H1 (cell line): Measurements from ENCODE around the gene FGD6. TPM values are rescaled to one million over a fixed set of nuclear protein-coding genes. Genes with fewer than 3 reads are reported as not detected.

Experiments
- CTCF ChIA-PET: fragments of 300-600 bp; sonication (Branson Sonifier 250); formaldehyde crosslinking; loops from one replicate; lab custom pipeline; 2021; ENCODE audit not compliant: partially characterized antibody; lab: Charles Lee
- POLR2A ChIA-PET: fragments of 300-600 bp; sonication (Branson Sonifier 250); formaldehyde crosslinking; loops from one replicate; lab custom pipeline; 2021; ENCODE audit warnings: inconsistent platforms; ENCODE audit not compliant: partially characterized antibody; lab: Charles Lee
- DNase-seq, 2 experiments: peaks; one replicate each; pipeline versions ENCODE4 v3.0.0 to v3.0.0-alpha.2; 2010 to 2022; ENCODE audit warnings: low spot score in 2 of 2, low read depth in 1 of 2, mixed read lengths in 1 of 2
- FAIRE-seq: peaks from 2 replicates; lab custom pipeline; 2011; peaks lifted over from hg19 to GRCh38; lab: Jason Lieb, UNC
- H2AFZ ChIP-seq: 2 replicates; pipeline ENCODE4 v1.8.1; 2012; ENCODE audit warnings: low read length, inconsistent platforms
- H2AK5ac ChIP-seq: 2 replicates; pipeline ENCODE4 v1.6.1; 2013; ENCODE audit warnings: low read depth, low read length
- H2BK120ac ChIP-seq: replicated peaks from 2 replicates; pipeline ENCODE3; 2013; ENCODE audit warnings: low read depth, low read length, inconsistent platforms
- H2BK12ac ChIP-seq: 2 replicates; pipeline ENCODE4 v1.6.1; 2013; ENCODE audit warnings: low read depth, low read length
- H2BK15ac ChIP-seq: 2 replicates; pipeline ENCODE4 v1.6.1; 2013; ENCODE audit warnings: low read length
- H2BK20ac ChIP-seq: 2 replicates; pipeline ENCODE4 v1.6.1; 2013; ENCODE audit warnings: low read length
- H2BK5ac ChIP-seq: 2 replicates; pipeline ENCODE4 v1.6.1; 2013; ENCODE audit warnings: low read depth, low read length
- H3K14ac ChIP-seq: 2 replicates; pipeline ENCODE4 v1.6.1; 2013; ENCODE audit warnings: inconsistent platforms; ENCODE audit not compliant: insufficient read length
- H3K18ac ChIP-seq: 2 replicates; pipeline ENCODE4 v1.6.1; 2013; ENCODE audit warnings: low read length; ENCODE audit errors: extremely low read depth
- H3K23ac ChIP-seq: 2 replicates; pipeline ENCODE4 v1.6.1; 2013; ENCODE audit warnings: inconsistent platforms; ENCODE audit not compliant: insufficient read length
- H3K23me2 ChIP-seq: 2 replicates; pipeline ENCODE4 v1.6.1; 2013; ENCODE audit warnings: low read depth, low read length
- H3K27ac ChIP-seq: 2 replicates; pipeline ENCODE4 v1.6.1; 2011; ENCODE audit warnings: low read depth, low read length, inconsistent platforms
- H3K27me3 ChIP-seq, 4 experiments: replicated peaks in 1 of 4; 1 replicate in 1 of 4; 2 replicates in 3 of 4; pipeline versions ENCODE4 v1.6.1 to v1.8.1; 2011 to 2013; ENCODE audit warnings: low read length in 3 of 4, mild to moderate bottlenecking in 3 of 4, inconsistent platforms in 2 of 4, mixed read lengths in 2 of 4, moderate library complexity in 1 of 4; ENCODE audit not compliant: control insufficient read depth in 3 of 4, insufficient read depth in 3 of 4; ENCODE audit errors: extremely low read depth in 1 of 4
- H3K36me3 ChIP-seq, 4 experiments: 2 replicates each; pipeline versions ENCODE4 v1.6.1 to v1.8.1; 2011 to 2013; ENCODE audit warnings: mild to moderate bottlenecking in 4 of 4, low read length in 3 of 4, moderate library complexity in 2 of 4, control low read depth in 1 of 4, inconsistent platforms in 1 of 4; ENCODE audit not compliant: insufficient read depth in 4 of 4, control insufficient read depth in 2 of 4
- H3K4ac ChIP-seq: replicated peaks from 2 replicates; pipeline ENCODE3; 2013; ENCODE audit warnings: low read length, low read depth, mixed read lengths, inconsistent platforms; ENCODE audit not compliant: insufficient read length
- H3K4me1 ChIP-seq, 4 experiments: replicated peaks in 1 of 4; 1 replicate in 1 of 4; 2 replicates in 3 of 4; pipeline versions ENCODE4 v1.6.1 to v1.8.1; 2011 to 2013; ENCODE audit warnings: low read length in 3 of 4, inconsistent platforms in 2 of 4, mixed read lengths in 1 of 4; ENCODE audit not compliant: insufficient read depth in 4 of 4, control insufficient read depth in 3 of 4
- H3K4me2 ChIP-seq, 2 experiments: 2 replicates each; pipeline versions ENCODE4 v1.6.1 to v1.8.1; 2011 to 2013; ENCODE audit warnings: low read depth in 2 of 2, low read length in 2 of 2, control low read depth in 1 of 2, inconsistent platforms in 1 of 2, mild to moderate bottlenecking in 1 of 2; ENCODE audit not compliant: insufficient read depth in 1 of 2
- H3K4me3 ChIP-seq, 4 experiments: fragments of 200-600, 300-600 bp in 1 of 4; sonication (generic), shearing (Covaris generic), sonication (Bioruptor Twin) in 1 of 4; 2 replicates each; pipeline versions ENCODE4 v1.5.1 to v1.8.1; 2011 to 2016; ENCODE audit warnings: low read length in 4 of 4, low read depth in 3 of 4, control low read depth in 2 of 4, inconsistent platforms in 2 of 4, mild to moderate bottlenecking in 2 of 4, mixed read lengths in 1 of 4, moderate library complexity in 1 of 4; ENCODE audit not compliant: insufficient read depth in 2 of 4; ENCODE audit errors: extremely low read depth in 1 of 4
- H3K56ac ChIP-seq: replicated peaks from 2 replicates; pipeline ENCODE3; 2013; ENCODE audit warnings: low read depth, mild to moderate bottlenecking, mixed read lengths, low read length, inconsistent platforms; ENCODE audit not compliant: insufficient read length
- H3K79me1 ChIP-seq: 2 replicates; pipeline ENCODE4 v1.6.1; 2013; ENCODE audit warnings: low read depth, low read length, control low read depth
- H3K79me2 ChIP-seq, 2 experiments: 2 replicates each; pipeline versions ENCODE4 v1.6.1 to v1.8.1; 2012 to 2013; ENCODE audit warnings: low read length in 2 of 2, mild to moderate bottlenecking in 2 of 2, inconsistent platforms in 1 of 2; ENCODE audit not compliant: insufficient read depth in 2 of 2, control insufficient read depth in 1 of 2
- H3K9ac ChIP-seq, 4 experiments: replicated peaks in 1 of 4; 1 replicate in 1 of 4; 2 replicates in 3 of 4; pipeline versions ENCODE4 v1.6.1 to v1.8.1; 2011 to 2013; ENCODE audit warnings: low read depth in 3 of 4, low read length in 3 of 4, control low read depth in 2 of 4, mild to moderate bottlenecking in 2 of 4, moderate library complexity in 2 of 4, inconsistent platforms in 1 of 4; ENCODE audit errors: extremely low read depth in 1 of 4
- H3K9me3 ChIP-seq, 2 experiments: 2 replicates each; pipeline versions ENCODE4 v1.6.1 to v1.8.1; 2012 to 2013; ENCODE audit warnings: mild to moderate bottlenecking in 2 of 2, moderate library complexity in 2 of 2, control low read depth in 1 of 2, inconsistent platforms in 1 of 2, low read depth in 1 of 2, low read length in 1 of 2, mixed read lengths in 1 of 2; ENCODE audit not compliant: insufficient read depth in 2 of 2
- H4K20me1 ChIP-seq, 2 experiments: replicated peaks in 1 of 2; 2 replicates each; pipeline versions ENCODE3 to v1.8.1; 2011 to 2013; ENCODE audit warnings: inconsistent platforms in 2 of 2, low read length in 2 of 2, mild to moderate bottlenecking in 1 of 2; ENCODE audit not compliant: insufficient read depth in 2 of 2, control insufficient read depth in 1 of 2
- H4K5ac ChIP-seq: 2 replicates; pipeline ENCODE4 v1.6.1; 2013; ENCODE audit warnings: low read length, low read depth, mixed read lengths, inconsistent platforms; ENCODE audit not compliant: insufficient read length
- H4K8ac ChIP-seq: 2 replicates; pipeline ENCODE4 v1.8.0; 2013; ENCODE audit warnings: mild to moderate bottlenecking, moderate library complexity, low read length, inconsistent platforms; ENCODE audit not compliant: insufficient read depth; ENCODE audit errors: extremely low read depth
- H4K91ac ChIP-seq: replicated peaks from 2 replicates; pipeline ENCODE3; 2013; ENCODE audit warnings: low read length, mixed read lengths, inconsistent platforms; ENCODE audit not compliant: insufficient read length
- BCL11A ChIP-seq, 2 experiments: IDR thresholded peaks; one replicate each; pipeline ENCODE4 v1.6.1; 2011; ENCODE audit warnings: low read depth in 2 of 2, low read length in 2 of 2, mild to moderate bottlenecking in 2 of 2
- CTBP2 ChIP-seq: IDR thresholded peaks from 2 replicates; pipeline ENCODE4 v1.7.0; 2011; ENCODE audit warnings: borderline replicate concordance, mild to moderate bottlenecking, moderate library complexity, mixed read lengths, low read length; ENCODE audit not compliant: insufficient read depth, insufficient read length
- EZH2 ChIP-seq: fragments of 200-600 bp; sonication (generic); IDR thresholded peaks from 2 replicates; pipeline ENCODE4 v1.7.1; 2012; ENCODE audit warnings: low read depth, mild to moderate bottlenecking, moderate library complexity, low read length, inconsistent platforms; ENCODE audit not compliant: severe bottlenecking
- KDM1A ChIP-seq: fragments of 200-600, 300-600 bp; sonication (generic); IDR thresholded peaks from 2 replicates; pipeline ENCODE4 v1.7.1; 2016; ENCODE audit warnings: mild to moderate bottlenecking, low read length, borderline replicate concordance
- POLR2AphosphoS5 ChIP-seq: IDR thresholded peaks from 2 replicates; pipeline ENCODE4 v1.6.1; 2011; ENCODE audit warnings: low read depth, low read length
- RAD21 ChIP-seq, 2 experiments: IDR thresholded peaks in 1 of 2; conservative IDR thresholded peaks in 1 of 2; 2 replicates each; pipeline ENCODE4 v1.6.1; 2011; ENCODE audit warnings: low read depth in 2 of 2, low read length in 2 of 2, improper control_type of control experiment in 1 of 2, inconsistent platforms in 1 of 2, mild to moderate bottlenecking in 1 of 2, moderate library complexity in 1 of 2
- ZNF274 ChIP-seq: IDR thresholded peaks from 2 replicates; pipeline ENCODE4 v1.7.0; 2012; ENCODE audit warnings: low read length, borderline replicate concordance; ENCODE audit errors: extremely low read depth
- WGBS, 2 experiments: shearing (Covaris generic) in 1 of 2; methylation state at CpG; one replicate each; pipeline versions ENCODE4 v1.1.6 to v1.1.7; 2013 to 2015; ENCODE audit warnings: low lambda C conversion rate in 2 of 2, mixed read lengths in 2 of 2, inconsistent platforms in 1 of 2, low coverage in 1 of 2, missing lambda C conversion rate in 1 of 2; ENCODE audit not compliant: insufficient replicate concordance in 2 of 2, insufficient coverage in 1 of 2, insufficient read length in 1 of 2; ENCODE audit errors: extremely low coverage in 1 of 2, missing lambda C conversion rate in 1 of 2; 5-methylcytosine and 5-hydroxymethylcytosine counted together
- polyA plus RNA-seq, 7 experiments: library from polyadenylated mRNA; depleted of rRNA in 3 of 7; stranded (reverse) in 5 of 7; unstranded in 2 of 7; fragments of >200 nt in 5 of 7; fragments of 200-250 nt in 2 of 7; gene quantifications; 1 replicate in 5 of 7; 2 replicates in 1 of 7; 4 replicates in 1 of 7; pipeline versions ENCODE4 v1.2.1 to v1.2.3, GENCODE V29; 2011 to 2013; ENCODE audit warnings: missing spikeins in 2 of 7, mixed read lengths in 2 of 7
- total RNA-seq: library from RNA; stranded (reverse); fragmentation: NEBNext Ultra II Directional; extraction: Animal tissue kit (Norgen Biotek cat#: 25700); gene quantifications from 2 replicates; pipeline ENCODE4 v1.2.1, GENCODE V29; 2021

The FGD6 gene
- total and polyA plus RNA-seq, 2 of the 8 experiments (the other 6 are each of a cell fraction or from before 2014, with no cell fraction given): 12.2 to 24.3 TPM

GRCh38 chr12:95213119-95213518 is 4.1 kb downstream of the FGD6 start:
- Histone ChIP-seq H2BK12ac (no peak overlapping the region), H3K27ac (no peak overlapping the region), H3K18ac (no peak overlapping the region), H3K23me2 (no peaks in the 10 kb centered on the region), H4K5ac (no peak overlapping the region), H3K4ac (no peak overlapping the region), H2BK5ac (no peak overlapping the region), H3K27me3 (no peaks in the 10 kb centered on the region), H3K4me2 (no peak overlapping the region), H3K9me3 (no peaks in the 10 kb centered on the region), H4K20me1 (no peaks in the 10 kb centered on the region), H2BK15ac (no peak overlapping the region), H3K9ac (no peak overlapping the region), H3K14ac (no peak overlapping the region), H3K23ac (no peak overlapping the region), H2AK5ac (no peak overlapping the region)
- ChIA-PET CTCF (no interaction called here), POLR2A (interaction anchor here (1.5 to 1.6 kb wide), 2 partner anchors 9 to 13 kb away, joined by 3 to 6 read pairs; no protein-coding TSS in a partner anchor)
- FAIRE-seq (no peak), DNase-seq (no peak)
- 95% methylated on average over 4 of the region's 4 CpGs; no CpG with 5 or more reads in 1 of the 2 experiments for WGBS, 2 experiments
- TF ChIP-seq ZNF274 (no peak), BCL11A (IDR thresholded peaks at IDR 0.05; ENCODE audit: low read depth in 2 of 2, low read length in 2 of 2) (no peak), RAD21 (IDR thresholded peaks at IDR 0.05 in 1 of 2, conservative IDR thresholded peaks at IDR 0.05 in 1 of 2; ENCODE audit: low read depth in 2 of 2, low read length in 2 of 2) (no peak), EZH2 (no peak), CTBP2 (no peak), KDM1A (no peak), POLR2AphosphoS5 (no peak)
- TF ChIP-seq, all 59 proteins: peak for 0
- Histone ChIP-seq H2BK120ac (no peak overlapping the region), H3K4me3 (no peak overlapping the region), H2AFZ (no peak overlapping the region), H3K4me1 (peaks cover 0 to 17% (median 6%) of the 10 kb centered on the region in 4 experiments; a peak in 4 of 7 replicates), H3K36me3 (peaks cover 0 to 12% (median 3%) of the 10 kb centered on the region in 4 experiments; a peak in 3 of 8 replicates), H2BK20ac (no peak overlapping the region), H4K91ac (no peak overlapping the region), H4K8ac (no peak overlapping the region), H3K79me1 (no peaks in the 10 kb centered on the region; the same call in 1 of the 2 replicates), H3K56ac (no peak overlapping the region), H3K79me2 (peaks cover 7 to 85% of the 10 kb centered on the region in 2 experiments; a peak in 3 of 4 replicates)
